Mucosa of stomach (tissue), 1 donor: ENCODE measurements around the gene THSD7A.

Source experiments
- H3K27me3 ChIP-seq: one replicate; pipeline ENCODE4 v1.7.0; 2013; ENCODE audit warnings: mild to moderate bottlenecking, low read length; ENCODE audit not compliant: control insufficient read depth, insufficient read depth
- H3K36me3 ChIP-seq: one replicate; pipeline ENCODE4 v1.7.0; 2013; ENCODE audit warnings: low read length; ENCODE audit not compliant: control insufficient read depth, insufficient read depth
- H3K4me1 ChIP-seq: one replicate; pipeline ENCODE4 v1.7.0; 2013; ENCODE audit warnings: mild to moderate bottlenecking, low read length; ENCODE audit not compliant: control insufficient read depth, insufficient read depth
- H3K4me3 ChIP-seq: one replicate; pipeline ENCODE4 v1.7.0; 2013; ENCODE audit warnings: low read length
- H3K9ac ChIP-seq: one replicate; pipeline ENCODE4 v1.7.0; 2013; ENCODE audit warnings: mild to moderate bottlenecking, low read length, moderate library complexity
- H3K9me3 ChIP-seq: one replicate; pipeline ENCODE4 v1.7.0; 2013; ENCODE audit warnings: mild to moderate bottlenecking, low read length, moderate library complexity; ENCODE audit not compliant: control insufficient read depth
- donor health status: Pancreatic carcinoma.

Gene THSD7A

DNA sequence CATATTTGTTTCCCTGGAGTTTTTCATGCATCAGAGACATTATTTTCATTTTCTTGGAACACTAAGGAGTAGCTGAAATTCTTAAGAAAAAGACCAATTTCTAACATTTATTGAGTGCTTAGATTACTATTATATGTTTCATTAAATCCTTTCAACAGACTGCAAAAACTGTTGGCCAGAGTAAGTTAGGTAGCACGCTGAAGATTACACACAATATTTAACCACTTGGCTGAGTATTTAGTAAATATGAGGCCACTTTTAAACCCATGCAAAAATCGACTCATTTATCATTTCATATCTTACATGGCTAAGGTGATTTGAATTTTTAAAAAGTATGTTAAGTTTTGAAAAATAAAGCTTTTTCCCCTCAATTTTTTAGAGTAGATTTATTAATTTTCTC is 358.8 kb downstream of the THSD7A start:
- Histone ChIP-seq H3K27me3 (no peaks in the 10 kb centered on the region), H3K4me3 (no peak overlapping the region), H3K4me1 (no peaks in the 10 kb centered on the region), H3K9ac (no peak overlapping the region), H3K9me3 (no peaks in the 10 kb centered on the region), H3K36me3 (no peaks in the 10 kb centered on the region)

- H3K9ac ChIP-seq, result no peak overlapping the region
- H3K9me3 ChIP-seq, result no peaks in the 10 kb centered on the region
- H3K4me1 ChIP-seq, result no peaks in the 10 kb centered on the region
- no peak overlapping the region for H3K4me3 ChIP-seq
- no peaks in the 10 kb centered on the region for H3K36me3 ChIP-seq
- H3K27me3 ChIP-seq, result no peaks in the 10 kb centered on the region
These were observed 359.4 kb downstream of the THSD7A start for GRCh38 chr7:11472646-11473045.

GRCh38 chr7:11471255-11471654 is 360.7 kb downstream of the THSD7A start:
- Histone ChIP-seq H3K4me3 (no peak overlapping the region), H3K9ac (no peak overlapping the region), H3K36me3 (no peaks in the 10 kb centered on the region), H3K4me1 (no peaks in the 10 kb centered on the region), H3K9me3 (no peaks in the 10 kb centered on the region), H3K27me3 (no peaks in the 10 kb centered on the region)

DNA sequence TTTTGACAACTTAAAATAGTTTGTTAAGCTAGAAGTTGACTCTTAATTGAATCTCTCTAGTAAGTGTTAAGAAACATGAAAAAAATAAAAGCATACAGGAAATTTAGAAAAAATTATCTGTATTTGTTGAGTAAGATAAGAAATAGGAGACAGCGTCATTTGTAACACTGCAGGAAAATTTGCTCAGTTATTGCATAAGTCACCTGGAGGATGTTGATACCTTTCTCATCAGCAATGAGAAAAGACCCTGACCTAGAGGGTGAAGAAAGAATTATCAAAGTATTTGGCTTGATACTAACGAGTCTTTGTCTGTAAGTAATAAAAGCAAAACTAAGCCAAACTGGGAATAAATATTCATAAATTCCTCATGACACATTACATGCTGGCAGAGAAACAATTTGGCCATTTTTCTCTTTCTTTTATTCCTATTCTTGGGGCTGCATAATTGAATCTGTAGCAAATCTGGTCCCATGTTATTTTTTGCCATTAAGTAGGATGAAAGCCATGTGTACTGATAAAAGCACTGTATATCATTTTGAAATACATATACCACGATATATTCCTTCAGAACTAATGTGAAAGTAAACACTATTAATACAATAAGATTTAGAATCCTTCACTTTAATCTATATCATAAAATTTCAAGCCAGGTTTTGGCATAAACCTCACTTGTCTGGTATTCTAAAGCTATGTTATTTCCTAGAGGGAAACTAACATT is 362.8 kb downstream of the THSD7A start:
- H3K9me3 ChIP-seq, result no peaks in the 10 kb centered on the region
- H3K4me1 ChIP-seq, result no peaks in the 10 kb centered on the region
- no peaks in the 10 kb centered on the region for H3K27me3 ChIP-seq
- no peak overlapping the region for H3K9ac ChIP-seq
- H3K36me3 ChIP-seq, result no peaks in the 10 kb centered on the region
- no peak overlapping the region for H3K4me3 ChIP-seq

GRCh38 chr7:11466517-11467105 is 365.4 kb downstream of the THSD7A start:
- H3K9me3 ChIP-seq, result no peaks in the 10 kb centered on the region
- H3K4me1 ChIP-seq, result no peaks in the 10 kb centered on the region
- no peak overlapping the region for H3K9ac ChIP-seq
- no peaks in the 10 kb centered on the region for H3K27me3 ChIP-seq
- no peaks in the 10 kb centered on the region for H3K36me3 ChIP-seq
- H3K4me3 ChIP-seq, result no peak overlapping the region

DNA sequence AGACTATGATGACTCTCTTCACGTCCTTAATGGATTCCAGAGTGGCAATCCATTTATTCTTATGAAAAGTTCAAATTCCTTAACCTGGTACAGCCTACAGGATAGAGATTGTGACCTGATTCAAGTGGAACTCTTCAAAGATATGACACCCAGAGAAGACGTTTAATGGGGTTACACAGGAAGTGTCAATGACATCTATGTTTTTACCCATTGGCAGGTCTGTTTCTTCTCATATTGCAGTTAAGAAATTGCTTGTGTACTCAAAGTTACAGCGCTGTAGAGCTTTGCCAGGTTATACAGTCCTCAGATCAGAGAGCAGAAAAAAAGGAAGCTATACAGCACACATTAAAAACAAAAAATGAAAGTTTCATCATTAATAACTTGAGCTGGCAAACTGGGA is 367.4 kb downstream of the THSD7A start:
- Histone ChIP-seq H3K4me3 (no peak overlapping the region), H3K9ac (no peak overlapping the region), H3K9me3 (no peaks in the 10 kb centered on the region), H3K27me3 (no peaks in the 10 kb centered on the region), H3K36me3 (no peaks in the 10 kb centered on the region), H3K4me1 (no peaks in the 10 kb centered on the region)

- no peaks in the 10 kb centered on the region for H3K36me3 ChIP-seq
- no peak overlapping the region for H3K4me3 ChIP-seq
These were observed 370.1 kb downstream of the THSD7A start for GRCh38 chr7:11461946-11462345.

DNA sequence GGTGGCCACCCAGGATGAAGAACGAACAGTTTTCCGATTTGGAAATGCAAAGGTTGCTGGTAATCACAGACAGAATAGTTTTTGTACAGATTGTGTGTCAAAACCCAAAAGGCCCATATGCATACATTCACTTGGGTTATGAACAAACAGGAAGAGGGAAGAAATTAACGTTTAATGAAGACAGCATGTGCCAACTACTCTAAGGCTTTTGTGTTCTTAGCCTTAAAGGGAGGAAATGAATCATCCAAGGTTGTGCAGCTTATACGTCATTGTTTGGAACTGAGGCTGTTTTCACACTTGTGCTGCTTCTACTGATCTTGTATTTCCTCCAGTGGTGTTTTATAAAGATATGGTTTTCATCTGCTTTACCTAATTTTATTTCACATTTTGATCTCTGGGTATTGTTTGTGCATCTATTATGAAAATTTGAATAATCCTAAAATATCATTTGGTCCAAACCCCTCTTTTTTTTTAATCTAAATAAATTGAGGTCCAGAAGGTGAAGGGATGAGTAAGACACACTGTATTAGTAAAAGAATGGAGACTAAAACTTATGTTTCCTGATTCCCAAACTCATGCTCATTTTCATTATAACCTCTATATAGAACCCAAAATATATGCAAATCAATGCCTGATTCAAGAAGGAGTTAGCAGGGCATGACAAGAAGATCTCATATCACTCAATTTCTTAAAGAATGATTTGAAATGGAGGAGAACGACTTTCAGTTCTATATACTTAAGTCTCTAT is 373.1 kb downstream of the THSD7A start:
- peaks cover 18% of the 10 kb centered on the region for H3K4me1 ChIP-seq
- no peaks in the 10 kb centered on the region for H3K27me3 ChIP-seq
- no peaks in the 10 kb centered on the region for H3K36me3 ChIP-seq
- no peak overlapping the region for H3K4me3 ChIP-seq
- no peak overlapping the region for H3K9ac ChIP-seq
- H3K9me3 ChIP-seq, result no peaks in the 10 kb centered on the region

More at GRCh38 chr7:11461946-11462345, 370.1 kb downstream of the THSD7A start:
- Histone ChIP-seq H3K9ac (no peak overlapping the region), H3K9me3 (no peaks in the 10 kb centered on the region), H3K27me3 (no peaks in the 10 kb centered on the region), H3K4me1 (peaks cover 18% of the 10 kb centered on the region)

- Histone ChIP-seq H3K4me3 (no peak overlapping the region), H3K27me3 (no peaks in the 10 kb centered on the region), H3K4me1 (peaks cover 18% of the 10 kb centered on the region), H3K9ac (no peak overlapping the region), H3K9me3 (no peaks in the 10 kb centered on the region), H3K36me3 (no peaks in the 10 kb centered on the region)
These were observed 374.6 kb downstream of the THSD7A start for GRCh38 chr7:11457419-11457818.

GRCh38 chr7:11456574-11456973 is 375.4 kb downstream of the THSD7A start:
- no peaks in the 10 kb centered on the region for H3K9me3 ChIP-seq
- no peaks in the 10 kb centered on the region for H3K36me3 ChIP-seq
- H3K4me1 ChIP-seq, result peaks cover 18% of the 10 kb centered on the region
- H3K27me3 ChIP-seq, result no peaks in the 10 kb centered on the region
- no peak overlapping the region for H3K4me3 ChIP-seq
- H3K9ac ChIP-seq, result no peak overlapping the region

DNA sequence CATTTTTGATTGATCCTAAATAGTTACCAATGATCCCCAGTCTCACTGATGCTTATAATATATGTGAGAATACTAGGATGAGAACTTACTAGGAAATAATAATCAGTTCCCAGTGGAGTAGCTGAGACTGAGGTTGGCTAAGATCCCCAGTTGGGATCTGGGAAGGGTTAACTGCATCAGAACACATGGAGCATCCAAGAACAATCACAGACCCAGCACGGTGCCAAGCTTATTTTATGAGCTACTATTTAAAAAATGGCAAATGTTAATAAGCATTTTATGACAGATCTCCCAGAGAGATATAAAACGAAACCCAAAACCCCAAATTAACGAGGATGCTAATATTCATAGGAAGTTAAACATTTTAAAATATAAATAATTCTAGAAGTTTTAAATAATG is 379.5 kb downstream of the THSD7A start:
- H3K4me3 ChIP-seq, result no peak overlapping the region
- no peak overlapping the region for H3K9ac ChIP-seq
- H3K36me3 ChIP-seq, result no peaks in the 10 kb centered on the region
- no peaks in the 10 kb centered on the region for H3K27me3 ChIP-seq
- no peaks in the 10 kb centered on the region for H3K9me3 ChIP-seq
- peaks cover 10% of the 10 kb centered on the region for H3K4me1 ChIP-seq

DNA sequence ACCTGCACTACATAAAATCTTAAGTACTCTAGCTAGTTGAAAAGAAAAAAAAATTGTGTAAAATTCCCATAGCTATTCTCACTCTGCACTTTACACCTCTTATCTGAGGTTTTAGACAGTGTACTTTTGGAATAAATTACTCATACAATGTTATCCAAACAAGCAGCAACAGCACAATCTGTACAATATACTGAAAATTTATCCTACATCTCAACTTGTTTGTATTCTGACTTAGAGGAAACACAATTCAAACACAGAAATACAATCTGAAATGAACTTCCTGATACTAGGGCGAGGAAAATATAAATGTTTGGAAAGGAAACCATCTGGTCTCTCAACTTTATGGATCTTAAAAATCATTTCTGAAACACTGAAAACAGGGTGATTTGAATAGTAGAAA is 381.7 kb downstream of the THSD7A start:
- H3K9me3 ChIP-seq, result no peaks in the 10 kb centered on the region
- peaks cover 8% of the 10 kb centered on the region for H3K4me1 ChIP-seq
- H3K27me3 ChIP-seq, result no peaks in the 10 kb centered on the region
- H3K9ac ChIP-seq, result no peak overlapping the region
- H3K4me3 ChIP-seq, result no peak overlapping the region
- no peaks in the 10 kb centered on the region for H3K36me3 ChIP-seq
